HCT116 (cell line): ENCODE results near the gene CFAP92. TPM values are rescaled to one million over a fixed set of nuclear protein-coding genes. Genes with fewer than 3 reads are reported as not detected.

Source experiments
- ATAC-seq: fragments of 200-7000 bp; cut with Tn5 transposase; 2 replicates; pipeline ENCODE4 v1.9.1; 2020; ENCODE audit warnings: mild to moderate bottlenecking, moderate library complexity
- BruUV-seq: library from RNA; stranded (reverse); fragments of 400-500 nt; replicated peaks from 2 replicates; lab custom pipeline; 2021; lab: Mats Ljungman, UMichigan
- CTCF ChIA-PET: fragments of 300-600 bp; sonication (Branson Sonifier 250); formaldehyde crosslinking; loops from one replicate; lab custom pipeline; 2021; ENCODE audit warnings: antibody characterized with exemption; lab: Charles Lee
- POLR2A ChIA-PET: fragments of 300-600, 350-600 bp; sonication (Branson Sonifier 250); formaldehyde crosslinking; loops from one replicate; lab custom pipeline; 2021; ENCODE audit warnings: antibody characterized with exemption; lab: Charles Lee
- RAD21 ChIA-PET, 2 experiments: fragments of 300-600 bp; sonication (Branson Sonifier 250); formaldehyde crosslinking; loops; one replicate each; lab custom pipeline; 2023; ENCODE audit warnings: low total read pairs in 2 of 2; ENCODE audit not compliant: uncharacterized antibody in 2 of 2, unreplicated experiment in 2 of 2, low non-redundant PET in 1 of 2; lab: Charles Lee
- DNase-seq: peaks from one replicate; pipeline ENCODE4 v3.0.0-alpha.2; 2010; ENCODE audit warnings: low read depth, low spot score
- H2AFZ ChIP-seq: fragments of 200-600 bp; shearing (Covaris generic), sonication (generic); 2 replicates; pipeline ENCODE4 v1.6.1; 2017; ENCODE audit warnings: low read depth, mixed run types, mixed read lengths, antibody characterized with exemption, low read length; ENCODE audit not compliant: poor library complexity, severe bottlenecking
- H3K27ac ChIP-seq: 2 replicates; pipeline ENCODE4 v1.5.1; 2012; ENCODE audit warnings: low read depth, low read length
- H3K27me3 ChIP-seq: fragments of 200-600 bp; sonication (generic); 2 replicates; pipeline ENCODE4 v1.6.1; 2016; ENCODE audit warnings: mixed run types, low read length, mixed read lengths; ENCODE audit not compliant: insufficient read depth
- H3K36me3 ChIP-seq, 2 experiments: fragments of 200-500 bp in 1 of 2; fragments of 200-600 bp in 1 of 2; sonication (Bioruptor generic) in 1 of 2; sonication (generic) in 1 of 2; 2 replicates each; pipeline versions ENCODE4 v1.5.1 to v1.6.1; 2014 to 2016; ENCODE audit warnings: low read length in 2 of 2, inconsistent platforms in 1 of 2, mixed read lengths in 1 of 2, mixed run types in 1 of 2; ENCODE audit not compliant: insufficient read depth in 2 of 2, control insufficient read depth in 1 of 2
- H3K4me1 ChIP-seq, 2 experiments: fragments of 200-600 bp in 1 of 2; sonication (generic) in 1 of 2; 2 replicates each; pipeline versions ENCODE4 v1.5.1 to v1.6.1; 2012 to 2017; ENCODE audit warnings: low read length in 2 of 2, inconsistent platforms in 1 of 2, mild to moderate bottlenecking in 1 of 2, mixed read lengths in 1 of 2, mixed run types in 1 of 2, moderate library complexity in 1 of 2; ENCODE audit not compliant: insufficient read depth in 2 of 2, control insufficient read depth in 1 of 2
- H3K4me2 ChIP-seq: fragments of 200-600 bp; sonication (generic); 2 replicates; pipeline ENCODE4 v1.6.1; 2017; ENCODE audit warnings: mixed run types, low read length, mixed read lengths
- H3K4me3 ChIP-seq, 2 experiments: fragments of 200-600 bp in 1 of 2; sonication (generic) in 1 of 2; replicated peaks in 1 of 2; 2 replicates each; pipeline ENCODE4 v1.5.1; 2011 to 2016; ENCODE audit warnings: low read length in 2 of 2, control low read depth in 1 of 2, low read depth in 1 of 2, mild to moderate bottlenecking in 1 of 2, mixed read lengths in 1 of 2, mixed run types in 1 of 2
- H3K79me2 ChIP-seq: fragments of 200-600 bp; sonication (generic); 2 replicates; pipeline ENCODE4 v1.6.1; 2017; ENCODE audit warnings: mild to moderate bottlenecking, mixed run types, low read length, moderate library complexity, mixed read lengths; ENCODE audit not compliant: insufficient read depth
- H3K9ac ChIP-seq: fragments of 200-600 bp; sonication (generic); 2 replicates; pipeline ENCODE4 v1.6.1; 2016; ENCODE audit warnings: low read length, mixed read lengths
- H3K9me2 ChIP-seq: fragments of 200-600 bp; sonication (generic), shearing (Covaris generic); 2 replicates; pipeline ENCODE4 v1.6.1; 2017; ENCODE audit warnings: mixed run types, mild to moderate bottlenecking, moderate library complexity; ENCODE audit not compliant: insufficient read depth
- H3K9me3 ChIP-seq, 2 experiments: fragments of 200-500 bp in 1 of 2; fragments of 200-600 bp in 1 of 2; sonication (Bioruptor generic) in 1 of 2; sonication (generic) in 1 of 2; 2 replicates each; pipeline ENCODE4 v1.6.1; 2014 to 2017; ENCODE audit warnings: low read length in 2 of 2, mixed read lengths in 2 of 2, inconsistent platforms in 1 of 2, low read depth in 1 of 2, mild to moderate bottlenecking in 1 of 2, mixed run types in 1 of 2, moderate library complexity in 1 of 2; ENCODE audit not compliant: control insufficient read depth in 1 of 2, insufficient read depth in 1 of 2
- H4K20me1 ChIP-seq: fragments of 200-600 bp; sonication (generic), shearing (Covaris generic); 2 replicates; pipeline ENCODE4 v1.6.1; 2017; ENCODE audit warnings: mixed run types, mild to moderate bottlenecking, moderate library complexity; ENCODE audit not compliant: insufficient read depth
- CBX3 ChIP-seq: IDR thresholded peaks from 2 replicates; pipeline ENCODE4 v1.6.1; 2012; ENCODE audit warnings: low read depth
- EGR1 ChIP-seq: IDR thresholded peaks from 2 replicates; pipeline ENCODE4 v1.6.1; 2012; ENCODE audit warnings: low read depth
- EZH2phosphoT487 ChIP-seq: fragments of 200-600 bp; IDR thresholded peaks from 2 replicates; pipeline ENCODE4 v1.6.1; 2018; ENCODE audit warnings: antibody characterized with exemption, borderline replicate concordance
- FOSL1 ChIP-seq: IDR thresholded peaks from 2 replicates; pipeline ENCODE4 v1.6.1; 2012; ENCODE audit warnings: low read depth
- POLR2A ChIP-seq: IDR thresholded peaks from 2 replicates; pipeline ENCODE4 v1.7.0; 2011; ENCODE audit warnings: borderline replicate concordance; ENCODE audit not compliant: insufficient read depth, insufficient read length; ENCODE audit errors: extremely low read depth
- SIN3A ChIP-seq: IDR thresholded peaks from 2 replicates; pipeline ENCODE4 v1.6.1; 2012; ENCODE audit warnings: low read depth
- SRF ChIP-seq: IDR thresholded peaks from 2 replicates; pipeline ENCODE4 v1.6.1; 2012; ENCODE audit warnings: low read depth
- intact Hi-C: fragments of 100-400 bp; cut with micrococcal nuclease; formaldehyde crosslinking; loops from 2 replicates; pipeline ENCODE4 v1.10.0; 2022
- total RNA-seq: library from RNA; stranded (reverse); gene quantifications from one replicate; pipeline ENCODE4 v1.2.1, GENCODE V29; 2021; ENCODE audit not compliant: unreplicated experiment
- TF ChIP-seq, protein P1 (sequence below): IDR thresholded peaks from 2 replicates; pipeline ENCODE4 v1.6.1; 2012

The CFAP92 gene
- total RNA-seq, 1 experiment from 2014 or later, result 3.6 TPM

DNA sequence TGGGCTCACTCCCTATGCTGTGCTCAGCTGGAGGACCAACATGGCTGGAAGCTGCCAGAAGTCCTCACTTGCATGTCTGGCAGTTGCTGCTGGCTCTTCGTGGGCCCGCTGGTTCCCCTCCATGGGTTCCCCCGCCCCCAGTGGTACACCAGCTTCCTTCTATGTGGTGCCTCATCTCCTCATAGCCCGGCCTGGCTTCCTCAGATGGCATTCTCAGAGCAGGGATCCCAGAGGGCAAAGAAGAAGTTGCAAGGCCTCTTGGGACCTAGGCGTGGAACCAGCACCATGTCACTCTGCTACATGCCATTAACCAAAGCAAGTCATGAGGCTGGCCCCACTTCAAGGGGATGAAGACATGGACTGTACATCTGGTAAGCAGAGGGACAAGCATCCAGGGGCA lies 2.9 kb upstream of the CFAP92 start:
- no TSS peak for BruUV-seq

GRCh38 chr3:128996200-128996599 lies 2.3 kb upstream of the CFAP92 start:
- no TSS peak for BruUV-seq
- Histone ChIP-seq H3K4me1 (peaks cover 7 to 13% of the 10 kb centered on the region in 2 experiments; a peak in 3 of 4 replicates), H3K9ac (no peak overlapping the region), H4K20me1 (no peaks in the 10 kb centered on the region), H3K4me3 (no peak overlapping the region), H3K9me2 (no peaks in the 10 kb centered on the region), H3K36me3 (no peaks in the 10 kb centered on the region), H2AFZ (no peak overlapping the region), H3K27me3 (no peaks in the 10 kb centered on the region), H3K4me2 (no peak overlapping the region), H3K9me3 (no peaks in the 10 kb centered on the region), H3K79me2 (no peaks in the 10 kb centered on the region), H3K27ac (no peak overlapping the region)
- ChIA-PET RAD21 (no interaction called here), CTCF (no interaction called here), POLR2A (no interaction called here)
- no peak for TF ChIP-seq SIN3A
- TF ChIP-seq CBX3, result no peak
- TF ChIP-seq SRF, result no peak
- TF ChIP-seq POLR2A, result no peak
- no peak for TF ChIP-seq EZH2phosphoT487
- ATAC-seq (no peak), DNase-seq (no peak)
- intact Hi-C loops, result no loop called here

More for the DNA sequence above, 2.9 kb upstream of the CFAP92 start:
- no peak for ATAC-seq
- no peaks in the 10 kb centered on the region for H3K9me2 ChIP-seq
- H3K79me2 ChIP-seq, result no peaks in the 10 kb centered on the region
- H3K9ac ChIP-seq, result no peak overlapping the region
- intact Hi-C loops, result no loop called here
- TF ChIP-seq FOSL1 (no peak), EGR1 (no peak)
- TF ChIP-seq, protein P1, sequence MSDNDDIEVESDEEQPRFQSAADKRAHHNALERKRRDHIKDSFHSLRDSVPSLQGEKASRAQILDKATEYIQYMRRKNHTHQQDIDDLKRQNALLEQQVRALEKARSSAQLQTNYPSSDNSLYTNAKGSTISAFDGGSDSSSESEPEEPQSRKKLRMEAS, result no peak
- ChIA-PET CTCF (no interaction called here), RAD21 (no interaction called here), POLR2A (no interaction called here)
- peaks cover 7 to 13% of the 10 kb centered on the region in 2 experiments; a peak in 3 of 4 replicates for H3K4me1 ChIP-seq
- H4K20me1 ChIP-seq, result no peaks in the 10 kb centered on the region
- no peak overlapping the region for H3K27ac ChIP-seq
- H3K27me3 ChIP-seq, result no peaks in the 10 kb centered on the region
- H3K9me3 ChIP-seq, result no peaks in the 10 kb centered on the region
- H3K4me3 ChIP-seq, result no peak overlapping the region
- no peak overlapping the region for H2AFZ ChIP-seq
- no peak overlapping the region for H3K4me2 ChIP-seq
- DNase-seq, result no peak
- no peaks in the 10 kb centered on the region for H3K36me3 ChIP-seq
